Smooth muscle cell (in vitro differentiated cells): Measurements from ENCODE around the gene BTNL9. TPM values are rescaled to one million over a fixed set of nuclear protein-coding genes. Genes with fewer than 3 reads are reported as not detected.

ENCODE experiments used
- DNase-seq: peaks from one replicate; lab custom pipeline; 2025; ENCODE audit not compliant: unreplicated experiment; lab: John Stamatoyannopoulos, UW
- H2AFZ ChIP-seq: fragments of 200-600 bp; sonication (generic); 2 replicates; pipeline ENCODE4 v1.6.0; 2016; ENCODE audit warnings: antibody characterized with exemption, low read depth, mild to moderate bottlenecking
- H3F3A ChIP-seq: fragments of 200-600 bp; sonication (generic); 2 replicates; pipeline ENCODE4 v1.6.0; 2017; ENCODE audit warnings: antibody characterized with exemption, low read depth
- H3K27ac ChIP-seq: fragments of 200-600 bp; sonication (generic); 2 replicates; pipeline ENCODE4 v1.5.1; 2016; ENCODE audit warnings: low read depth, mild to moderate bottlenecking
- H3K27me3 ChIP-seq: fragments of 200-600 bp; sonication (generic); 2 replicates; pipeline ENCODE4 v1.6.1; 2016; ENCODE audit warnings: low read depth, mild to moderate bottlenecking
- H3K36me3 ChIP-seq: fragments of 200-600 bp; sonication (generic); 2 replicates; pipeline ENCODE4 v1.5.1; 2016; ENCODE audit warnings: low read depth
- H3K4me1 ChIP-seq: fragments of 200-600 bp; sonication (generic); 2 replicates; pipeline ENCODE4 v1.5.1; 2016; ENCODE audit warnings: low read depth
- H3K4me2 ChIP-seq: fragments of 200-600 bp; sonication (generic); 2 replicates; pipeline ENCODE4 v1.6.0; 2016; ENCODE audit warnings: mild to moderate bottlenecking
- H3K4me3 ChIP-seq: fragments of 200-600 bp; sonication (generic); 2 replicates; pipeline ENCODE4 v1.5.1; 2016; ENCODE audit warnings: mild to moderate bottlenecking
- H3K79me2 ChIP-seq: fragments of 200-600 bp; sonication (generic); 2 replicates; pipeline ENCODE4 v1.6.0; 2016; ENCODE audit warnings: low read depth, mild to moderate bottlenecking
- H3K9ac ChIP-seq: fragments of 200-600 bp; sonication (generic); 2 replicates; pipeline ENCODE4 v1.6.0; 2016; ENCODE audit warnings: low read depth
- H3K9me3 ChIP-seq: fragments of 200-600 bp; sonication (generic); replicated peaks from 2 replicates; pipeline ENCODE4 v1.5.1; 2016; ENCODE audit warnings: low read depth
- H4K20me1 ChIP-seq: fragments of 200-600 bp; sonication (generic); 2 replicates; pipeline ENCODE4 v1.6.0; 2016; ENCODE audit warnings: low read depth
- WGBS: methylation state at CpG from one replicate; pipeline ENCODE4 v1.1.7; 2016; ENCODE audit warnings: low lambda C conversion rate; 5-methylcytosine and 5-hydroxymethylcytosine counted together
- polyA plus RNA-seq: library from polyadenylated mRNA; unstranded; fragments of >200 nt; fragmentation: Nextera tagmentation; extraction: Ambion mirVana; gene quantifications from 2 replicates; pipeline ENCODE4 v1.2.1, GENCODE V29; 2016
- total RNA-seq: library from RNA; depleted of rRNA; stranded (reverse); fragments of >200 nt; gene quantifications from 2 replicates; pipeline ENCODE4 v1.2.3, GENCODE V29; 2014
- TF ChIP-seq, protein P1 (sequence below): fragments of 200-600 bp; sonication (generic); IDR thresholded peaks from 2 replicates; pipeline ENCODE4 v1.5.1; 2017; ENCODE audit warnings: borderline replicate concordance, mild to moderate bottlenecking, antibody characterized with exemption; ENCODE audit not compliant: insufficient read depth, poor library complexity, severe bottlenecking

The BTNL9 gene
- total and polyA plus RNA-seq, 2 experiments from 2014 or later, result not detected

DNA sequence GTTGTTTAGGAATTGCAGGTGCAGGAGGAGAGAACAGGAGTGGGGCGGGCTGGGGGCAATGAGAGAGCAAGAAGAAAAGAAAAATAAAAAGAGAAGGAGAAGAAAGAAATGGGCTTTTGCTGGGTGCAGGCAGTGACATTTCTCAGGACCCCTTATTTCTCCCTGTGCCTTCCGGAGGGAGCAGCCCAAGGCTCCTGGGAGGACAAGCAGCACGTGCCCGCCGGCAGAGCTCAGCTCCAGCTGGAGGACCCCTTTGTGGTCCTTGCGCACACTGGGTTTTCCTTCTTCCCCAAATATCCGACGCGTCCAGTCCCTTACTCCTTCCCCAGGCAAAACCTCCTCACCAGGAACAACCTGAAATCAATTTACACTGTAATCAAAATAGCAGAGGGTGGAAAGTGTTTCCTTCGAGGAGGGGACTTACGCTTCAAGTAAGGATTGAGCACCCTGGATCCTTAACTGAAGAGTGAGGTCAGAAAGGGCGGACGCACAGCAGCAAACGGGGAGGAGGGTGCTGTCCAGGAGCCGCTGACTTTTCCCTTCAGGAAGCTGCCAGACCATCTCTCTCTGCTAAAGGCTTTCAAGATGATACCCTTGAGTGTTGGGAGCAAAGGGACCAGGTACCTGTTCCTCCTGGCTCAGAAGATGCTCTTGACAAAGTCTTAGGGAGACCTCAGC is 2.1 kb downstream of the BTNL9 start:
- no peak overlapping the region for H3K4me3 ChIP-seq
- peaks cover 32% of the 10 kb centered on the region for H3K27me3 ChIP-seq
- no peak overlapping the region for H2AFZ ChIP-seq
- H4K20me1 ChIP-seq, result no peaks in the 10 kb centered on the region
- H3K9me3 ChIP-seq, result no peaks in the 10 kb centered on the region
- no peaks in the 10 kb centered on the region for H3K4me1 ChIP-seq
- TF ChIP-seq, protein P1, sequence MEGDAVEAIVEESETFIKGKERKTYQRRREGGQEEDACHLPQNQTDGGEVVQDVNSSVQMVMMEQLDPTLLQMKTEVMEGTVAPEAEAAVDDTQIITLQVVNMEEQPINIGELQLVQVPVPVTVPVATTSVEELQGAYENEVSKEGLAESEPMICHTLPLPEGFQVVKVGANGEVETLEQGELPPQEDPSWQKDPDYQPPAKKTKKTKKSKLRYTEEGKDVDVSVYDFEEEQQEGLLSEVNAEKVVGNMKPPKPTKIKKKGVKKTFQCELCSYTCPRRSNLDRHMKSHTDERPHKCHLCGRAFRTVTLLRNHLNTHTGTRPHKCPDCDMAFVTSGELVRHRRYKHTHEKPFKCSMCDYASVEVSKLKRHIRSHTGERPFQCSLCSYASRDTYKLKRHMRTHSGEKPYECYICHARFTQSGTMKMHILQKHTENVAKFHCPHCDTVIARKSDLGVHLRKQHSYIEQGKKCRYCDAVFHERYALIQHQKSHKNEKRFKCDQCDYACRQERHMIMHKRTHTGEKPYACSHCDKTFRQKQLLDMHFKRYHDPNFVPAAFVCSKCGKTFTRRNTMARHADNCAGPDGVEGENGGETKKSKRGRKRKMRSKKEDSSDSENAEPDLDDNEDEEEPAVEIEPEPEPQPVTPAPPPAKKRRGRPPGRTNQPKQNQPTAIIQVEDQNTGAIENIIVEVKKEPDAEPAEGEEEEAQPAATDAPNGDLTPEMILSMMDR, result no peak
- no peak for DNase-seq
- WGBS, result 82% methylated on average over 15 of the region's 15 CpGs
- H3K4me2 ChIP-seq, result no peak overlapping the region
- no peak overlapping the region for H3K9ac ChIP-seq
- H3K36me3 ChIP-seq, result no peaks in the 10 kb centered on the region
- no peaks in the 10 kb centered on the region for H3K79me2 ChIP-seq
- no peak overlapping the region for H3K27ac ChIP-seq
- no peaks in the 10 kb centered on the region for H3F3A ChIP-seq

DNA sequence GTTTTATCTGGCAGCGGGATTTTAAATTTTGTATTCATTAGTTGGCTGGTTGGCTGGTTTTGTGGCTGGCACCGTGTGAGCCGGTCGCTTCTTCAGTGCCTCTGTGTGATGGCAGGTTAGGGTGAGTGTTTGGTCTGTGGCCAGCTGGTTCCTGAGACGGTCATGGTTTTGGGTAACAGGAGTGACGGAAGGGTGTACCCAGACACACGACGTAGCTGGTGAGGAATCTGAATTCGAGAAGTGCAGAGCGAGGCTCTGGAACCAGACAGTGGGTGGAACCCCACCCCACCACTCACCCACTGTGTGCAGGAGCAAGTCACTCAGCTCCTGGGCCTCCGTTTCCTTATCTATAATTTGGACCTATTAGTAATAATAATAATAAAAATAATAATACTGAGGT is 2.7 kb downstream of the BTNL9 start:
- WGBS, result 75% methylated on average over 11 of the region's 11 CpGs
- H3F3A ChIP-seq, result no peaks in the 10 kb centered on the region
- H3K9me3 ChIP-seq, result no peaks in the 10 kb centered on the region
- no peak overlapping the region for H3K27ac ChIP-seq
- no peaks in the 10 kb centered on the region for H3K4me1 ChIP-seq
- H3K4me3 ChIP-seq, result no peak overlapping the region
- H3K27me3 ChIP-seq, result peaks cover 38% of the 10 kb centered on the region
- H4K20me1 ChIP-seq, result no peaks in the 10 kb centered on the region
- no peak overlapping the region for H3K4me2 ChIP-seq
- H3K9ac ChIP-seq, result no peak overlapping the region
- H3K36me3 ChIP-seq, result no peaks in the 10 kb centered on the region
- H3K79me2 ChIP-seq, result no peaks in the 10 kb centered on the region
- TF ChIP-seq, protein P1, result no peak
- no peak overlapping the region for H2AFZ ChIP-seq
- DNase-seq, result no peak

DNA sequence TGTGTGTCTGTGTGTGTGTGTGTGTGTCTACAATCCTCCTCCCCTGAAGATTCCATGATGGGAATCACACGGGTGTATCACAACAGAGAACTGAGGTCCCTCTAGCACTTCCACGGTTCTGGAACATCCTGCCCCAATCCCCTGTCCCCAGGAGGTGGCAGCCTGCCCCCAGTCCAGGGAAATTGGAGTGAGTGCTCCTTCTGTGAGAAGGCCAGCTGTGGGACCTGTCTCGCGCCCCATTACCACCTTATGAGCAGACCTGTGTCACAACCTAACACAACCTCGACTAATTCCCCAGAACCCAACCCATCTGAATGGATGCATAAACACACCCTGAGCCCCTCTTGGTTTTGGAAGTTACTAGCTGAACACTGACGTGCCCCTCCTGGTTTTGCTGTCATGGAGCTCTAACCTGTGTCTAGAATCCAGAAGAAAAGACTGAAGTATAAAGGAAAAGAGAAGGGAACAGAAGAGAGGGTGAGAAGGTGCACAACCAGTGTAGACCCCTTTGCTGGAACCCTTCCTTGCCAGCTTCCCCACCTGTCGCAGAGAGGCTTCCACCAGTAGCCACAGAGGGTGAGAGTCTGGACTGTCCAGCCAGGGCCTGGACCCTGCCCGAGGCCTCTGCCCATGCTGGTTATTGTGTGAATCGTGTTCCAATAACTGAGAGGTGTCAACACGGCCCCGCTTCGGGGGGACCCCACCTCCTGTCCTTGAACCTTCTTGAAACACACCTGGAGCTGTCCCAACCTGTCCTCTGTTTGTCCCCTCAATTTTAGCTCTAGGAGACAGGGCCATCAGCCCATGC is 3.4 kb downstream of the BTNL9 start:
- H3K27me3 ChIP-seq, result peaks cover 45% of the 10 kb centered on the region
- H3K9ac ChIP-seq, result no peak overlapping the region
- no peaks in the 10 kb centered on the region for H4K20me1 ChIP-seq
- no peaks in the 10 kb centered on the region for H3F3A ChIP-seq
- H3K79me2 ChIP-seq, result no peaks in the 10 kb centered on the region
- no peak overlapping the region for H3K4me3 ChIP-seq
- no peaks in the 10 kb centered on the region for H3K9me3 ChIP-seq
- TF ChIP-seq, protein P1, result no peak
- H3K36me3 ChIP-seq, result no peaks in the 10 kb centered on the region
- WGBS, result 81% methylated on average over 12 of the region's 12 CpGs
- H3K4me2 ChIP-seq, result no peak overlapping the region
- H2AFZ ChIP-seq, result no peak overlapping the region
- no peaks in the 10 kb centered on the region for H3K4me1 ChIP-seq
- DNase-seq, result no peak
- H3K27ac ChIP-seq, result no peak overlapping the region
